Sigmoid colon (tissue), 7 donors: ENCODE measurements around the gene RHBDL3. TPM values are rescaled to one million over a fixed set of nuclear protein-coding genes. Genes with fewer than 3 reads are reported as not detected.

ENCODE experiments used
- DNase-seq: peaks from one replicate; pipeline ENCODE4 v3.0.0-alpha.2; 2019
- H3K27ac ChIP-seq, 4 donors: fragments of 200-600 bp; sonication (generic); one replicate each; pipeline ENCODE4 v1.5.1; 2016 to 2019; ENCODE audit warnings: mild to moderate bottlenecking in 1 of 4
- H3K27me3 ChIP-seq, 3 donors: fragments of 200-600 bp; sonication (generic); one replicate each; pipeline ENCODE4 v1.5.1; 2019; ENCODE audit warnings: mild to moderate bottlenecking in 1 of 3
- H3K36me3 ChIP-seq, 4 donors: fragments of 200-600 bp; sonication (generic); one replicate each; pipeline ENCODE4 v1.5.1; 2016 to 2019
- H3K4me1 ChIP-seq, 4 donors: fragments of 200-600 bp; sonication (generic); one replicate each; pipeline ENCODE4 v1.5.1; 2017 to 2019
- H3K4me3 ChIP-seq, 4 donors: fragments of 200-600 bp; sonication (generic); one replicate each; pipeline ENCODE4 v1.5.1; 2017 to 2019; ENCODE audit warnings: mild to moderate bottlenecking in 2 of 4, moderate library complexity in 1 of 4
- H3K9me3 ChIP-seq, 4 donors: fragments of 200-600 bp in 3 of 4; sonication (generic) in 3 of 4; one replicate each; pipeline versions ENCODE4 v1.5.1 to v1.6.1; 2013 to 2019
- EP300 ChIP-seq, 4 donors: sonication (generic); formaldehyde crosslinking; IDR thresholded peaks; one replicate each; pipeline ENCODE4 v1.6.1; 2017; ENCODE audit warnings: antibody characterized with exemption in 4 of 4
- POLR2A ChIP-seq, 2 donors: fragments of 450-650 bp; IDR thresholded peaks; one replicate each; pipeline ENCODE4 v1.6.1; 2016; ENCODE audit warnings: antibody characterized with exemption in 2 of 2, mild to moderate bottlenecking in 2 of 2, moderate library complexity in 2 of 2
- POLR2AphosphoS5 ChIP-seq, 4 donors: sonication (generic); formaldehyde crosslinking; IDR thresholded peaks; one replicate each; pipeline ENCODE4 v1.6.1; 2017; ENCODE audit warnings: antibody characterized with exemption in 4 of 4
- WGBS, 2 donors: extraction: QIAGEN DNeasy Blood & Tissue Kit; methylation state at CpG; one replicate each; pipeline ENCODE4 v1.1.7; 2013; 5-methylcytosine and 5-hydroxymethylcytosine counted together
- intact Hi-C: fragments of 100-400 bp; cut with DNase I; formaldehyde crosslinking; loops from one replicate; pipeline ENCODE4 v1.15.1; 2023
- polyA plus RNA-seq, 3 donors: library from polyadenylated mRNA; stranded (reverse); fragments of 200-250 nt; gene quantifications; one replicate each; pipeline ENCODE4 v1.2.3, GENCODE V29; 2013
- total RNA-seq, 4 donors: library from RNA; depleted of rRNA; stranded (reverse); fragments of >200 nt; gene quantifications; one replicate each; pipeline ENCODE4 v1.1.0, GENCODE V29; 2016
- TF ChIP-seq, protein P1 (sequence below), 4 experiments: fragments of 450-650 bp in 3 of 4; fragments of 200-600 bp in 1 of 4; IDR thresholded peaks; one replicate each; pipeline ENCODE4 v1.5.1; 2016 to 2019; ENCODE audit warnings: antibody characterized with exemption in 4 of 4, mild to moderate bottlenecking in 3 of 4, moderate library complexity in 2 of 4
- donor health status: healthy with polysubstance abuse.
- donor health status: Bipolar disorder and iron deficiency.
- donor health status: healthy.

RHBDL3 gene
- total and polyA plus RNA-seq, 7 donors = 0.23 to 0.83 (median 0.61) TPM; not detected in 1

DNA sequence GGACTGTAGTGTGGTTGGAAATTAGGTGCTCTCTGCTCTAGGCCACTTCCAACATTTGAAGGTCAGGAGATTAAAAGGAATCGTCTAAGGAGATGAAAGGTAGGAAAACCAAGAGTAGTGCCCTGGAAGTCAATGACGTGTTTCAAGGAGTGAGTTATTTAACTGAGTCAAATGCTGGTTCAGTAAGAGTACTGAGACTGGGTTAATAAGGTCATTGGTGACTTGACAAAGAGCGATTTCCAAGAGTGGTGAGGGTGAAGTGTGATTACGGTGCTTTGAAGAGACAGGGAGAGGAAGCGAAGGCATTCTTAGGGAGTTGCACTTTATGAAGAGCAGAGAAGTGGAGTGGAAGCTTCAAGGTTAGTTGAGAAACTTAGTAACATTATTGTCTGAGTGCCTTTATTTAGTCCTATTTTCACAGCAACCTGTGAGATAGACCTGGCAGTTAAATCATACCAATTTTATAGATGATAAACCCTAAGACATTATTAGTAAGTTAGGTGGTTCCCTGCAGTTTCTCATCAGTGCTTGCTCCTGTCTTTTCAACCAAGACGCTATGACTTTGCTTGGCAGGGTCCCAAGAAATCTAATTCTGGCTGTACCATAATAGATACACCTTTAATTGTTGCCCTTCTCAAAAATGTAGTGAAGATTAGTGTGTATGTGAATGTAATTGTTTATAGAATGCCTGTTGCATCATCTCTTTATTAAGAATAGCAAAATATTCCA lies 90.2 kb downstream of the RHBDL3 start:
- 66 to 68% methylated on average over 6 of the region's 6 CpGs for WGBS, 2 donors
- Histone ChIP-seq H3K4me3 (no peak overlapping the region), H3K27ac (peak overlapping the region in 1 of 4 donors; percentile 20), H3K9me3 (no peaks in the 10 kb centered on the region), H3K36me3 (peaks cover 11 to 61% (median 28%) of the 10 kb centered on the region in 4 donors), H3K4me1 (peaks cover 0 to 71% (median 60%) of the 10 kb centered on the region in 4 donors), H3K27me3 (no peaks in the 10 kb centered on the region)
- intact Hi-C loops = no loop called here
- no peak for DNase-seq
- TF ChIP-seq POLR2A (IDR thresholded peaks at IDR 0.05) = no peak
- TF ChIP-seq EP300 (IDR thresholded peaks at IDR 0.05) = no peak
- TF ChIP-seq, protein P1, sequence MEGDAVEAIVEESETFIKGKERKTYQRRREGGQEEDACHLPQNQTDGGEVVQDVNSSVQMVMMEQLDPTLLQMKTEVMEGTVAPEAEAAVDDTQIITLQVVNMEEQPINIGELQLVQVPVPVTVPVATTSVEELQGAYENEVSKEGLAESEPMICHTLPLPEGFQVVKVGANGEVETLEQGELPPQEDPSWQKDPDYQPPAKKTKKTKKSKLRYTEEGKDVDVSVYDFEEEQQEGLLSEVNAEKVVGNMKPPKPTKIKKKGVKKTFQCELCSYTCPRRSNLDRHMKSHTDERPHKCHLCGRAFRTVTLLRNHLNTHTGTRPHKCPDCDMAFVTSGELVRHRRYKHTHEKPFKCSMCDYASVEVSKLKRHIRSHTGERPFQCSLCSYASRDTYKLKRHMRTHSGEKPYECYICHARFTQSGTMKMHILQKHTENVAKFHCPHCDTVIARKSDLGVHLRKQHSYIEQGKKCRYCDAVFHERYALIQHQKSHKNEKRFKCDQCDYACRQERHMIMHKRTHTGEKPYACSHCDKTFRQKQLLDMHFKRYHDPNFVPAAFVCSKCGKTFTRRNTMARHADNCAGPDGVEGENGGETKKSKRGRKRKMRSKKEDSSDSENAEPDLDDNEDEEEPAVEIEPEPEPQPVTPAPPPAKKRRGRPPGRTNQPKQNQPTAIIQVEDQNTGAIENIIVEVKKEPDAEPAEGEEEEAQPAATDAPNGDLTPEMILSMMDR (IDR thresholded peaks at IDR 0.05) = no peak
- TF ChIP-seq POLR2AphosphoS5 (IDR thresholded peaks at IDR 0.05) = no peak

GRCh38 chr17:32356378-32356743 lies 90.7 kb downstream of the RHBDL3 start:
- no peaks in the 10 kb centered on the region for H3K9me3 ChIP-seq
- TF ChIP-seq, protein P1 (IDR thresholded peaks at IDR 0.05) = no peak
- TF ChIP-seq EP300 (IDR thresholded peaks at IDR 0.05) (no peak), POLR2AphosphoS5 (IDR thresholded peaks at IDR 0.05) (no peak), POLR2A (IDR thresholded peaks at IDR 0.05) (no peak)
- intact Hi-C loops = no loop called here
- WGBS, 2 donors = 91 to 95% methylated on average over 3 of the region's 3 CpGs
- no peak overlapping the region for H3K27ac ChIP-seq
- no peak for DNase-seq
- peaks cover 15 to 67% (median 32%) of the 10 kb centered on the region in 4 donors for H3K36me3 ChIP-seq
- H3K27me3 ChIP-seq = no peaks in the 10 kb centered on the region
- peaks cover 0 to 68% (median 61%) of the 10 kb centered on the region in 4 donors for H3K4me1 ChIP-seq
- no peak overlapping the region for H3K4me3 ChIP-seq

DNA sequence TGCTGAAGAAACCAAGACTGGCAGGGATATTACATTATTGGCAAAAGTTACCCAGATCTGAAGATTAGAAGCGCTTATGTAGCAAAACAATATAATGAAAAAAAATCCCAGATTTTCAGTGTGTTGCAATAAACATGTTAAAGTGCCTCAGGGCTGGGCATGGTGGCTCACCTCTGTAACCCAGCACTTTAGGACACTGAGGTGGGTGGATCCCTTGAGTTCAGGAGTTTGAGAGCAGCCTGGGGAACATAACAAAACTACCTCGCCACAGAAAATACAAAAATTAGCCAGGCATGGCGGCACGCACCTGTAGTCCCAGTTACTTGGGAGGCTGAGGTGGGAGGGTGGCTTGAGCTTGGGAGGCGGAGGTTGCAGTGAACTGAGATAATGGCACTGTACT lies 91.1 kb downstream of the RHBDL3 start:
- peaks cover 15 to 71% (median 33%) of the 10 kb centered on the region in 4 donors for H3K36me3 ChIP-seq
- peaks cover 0 to 64% (median 58%) of the 10 kb centered on the region in 4 donors for H3K4me1 ChIP-seq
- no peaks in the 10 kb centered on the region for H3K9me3 ChIP-seq
- 93 to 95% methylated on average over 5 of the region's 5 CpGs for WGBS, 2 donors
- no peak overlapping the region for H3K4me3 ChIP-seq
- H3K27me3 ChIP-seq = no peaks in the 10 kb centered on the region
- no peak overlapping the region for H3K27ac ChIP-seq
- TF ChIP-seq, protein P1 (IDR thresholded peaks at IDR 0.05) = no peak
- TF ChIP-seq POLR2AphosphoS5 (IDR thresholded peaks at IDR 0.05) (no peak), EP300 (IDR thresholded peaks at IDR 0.05) (no peak), POLR2A (IDR thresholded peaks at IDR 0.05) (no peak)
- intact Hi-C loops = no loop called here
- no peak for DNase-seq

GRCh38 chr17:32357615-32358014 lies 92.0 kb downstream of the RHBDL3 start:
- peaks cover 15 to 79% (median 39%) of the 10 kb centered on the region in 4 donors for H3K36me3 ChIP-seq
- TF ChIP-seq, protein P1 (IDR thresholded peaks at IDR 0.05) = no peak
- TF ChIP-seq EP300 (IDR thresholded peaks at IDR 0.05) (no peak), POLR2A (IDR thresholded peaks at IDR 0.05) (no peak), POLR2AphosphoS5 (IDR thresholded peaks at IDR 0.05) (no peak)
- H3K9me3 ChIP-seq = no peaks in the 10 kb centered on the region
- intact Hi-C loops = no loop called here
- WGBS, 2 donors = 58 to 84% methylated on average over 8 of the region's 8 CpGs
- no peak for DNase-seq
- no peaks in the 10 kb centered on the region for H3K27me3 ChIP-seq
- peaks cover 0 to 56% (median 49%) of the 10 kb centered on the region in 4 donors for H3K4me1 ChIP-seq
- H3K4me3 ChIP-seq = no peak overlapping the region
- no peak overlapping the region for H3K27ac ChIP-seq
